BLaER1 treated with 17β-estradiol and CSF1 and Interleukin-3, amounts not matched to agents 10 nM and 100 nM (cell line): ENCODE measurements around the gene LAG3.
A peak's percentile ranks its signal among the peaks of the same experiment; 100 is the strongest.

Experiments used
- H3K27ac ChIP-seq, 11 experiments: shearing (Covaris generic); formaldehyde crosslinking; 2 replicates each; pipeline ENCODE4 v1.8.1; 2022
- H3K27me3 ChIP-seq, 11 experiments: shearing (Covaris generic); formaldehyde crosslinking; 2 replicates each; pipeline ENCODE4 v1.8.1; 2022
- H3K36me3 ChIP-seq, 11 experiments: shearing (Covaris generic); formaldehyde crosslinking; 2 replicates each; pipeline ENCODE4 v1.8.1; 2022
- H3K4me1 ChIP-seq, 10 experiments: shearing (Covaris generic); formaldehyde crosslinking; 2 replicates each; pipeline ENCODE4 v1.8.1; 2022
- H3K4me2 ChIP-seq, 11 experiments: shearing (Covaris generic); formaldehyde crosslinking; 2 replicates each; pipeline ENCODE4 v1.8.1; 2022
- H3K4me3 ChIP-seq, 10 experiments: shearing (Covaris generic); formaldehyde crosslinking; 2 replicates each; pipeline ENCODE4 v1.8.1; 2022
- H3K9ac ChIP-seq, 11 experiments: shearing (Covaris generic); formaldehyde crosslinking; 2 replicates each; pipeline ENCODE4 v1.8.1; 2022
- H3K9me3 ChIP-seq, 11 experiments: shearing (Covaris generic); formaldehyde crosslinking; replicated peaks in 1 of 11; 2 replicates each; pipeline ENCODE4 v1.8.1; 2022
- H4K20me1 ChIP-seq, 11 experiments: shearing (Covaris generic); formaldehyde crosslinking; 2 replicates each; pipeline ENCODE4 v1.8.1; 2022
- Cebpa-rat ChIP-seq, 11 experiments: shearing (Covaris generic); IDR thresholded peaks; 2 replicates each; pipeline ENCODE4 v1.8.1; 2022

Gene LAG3

DNA sequence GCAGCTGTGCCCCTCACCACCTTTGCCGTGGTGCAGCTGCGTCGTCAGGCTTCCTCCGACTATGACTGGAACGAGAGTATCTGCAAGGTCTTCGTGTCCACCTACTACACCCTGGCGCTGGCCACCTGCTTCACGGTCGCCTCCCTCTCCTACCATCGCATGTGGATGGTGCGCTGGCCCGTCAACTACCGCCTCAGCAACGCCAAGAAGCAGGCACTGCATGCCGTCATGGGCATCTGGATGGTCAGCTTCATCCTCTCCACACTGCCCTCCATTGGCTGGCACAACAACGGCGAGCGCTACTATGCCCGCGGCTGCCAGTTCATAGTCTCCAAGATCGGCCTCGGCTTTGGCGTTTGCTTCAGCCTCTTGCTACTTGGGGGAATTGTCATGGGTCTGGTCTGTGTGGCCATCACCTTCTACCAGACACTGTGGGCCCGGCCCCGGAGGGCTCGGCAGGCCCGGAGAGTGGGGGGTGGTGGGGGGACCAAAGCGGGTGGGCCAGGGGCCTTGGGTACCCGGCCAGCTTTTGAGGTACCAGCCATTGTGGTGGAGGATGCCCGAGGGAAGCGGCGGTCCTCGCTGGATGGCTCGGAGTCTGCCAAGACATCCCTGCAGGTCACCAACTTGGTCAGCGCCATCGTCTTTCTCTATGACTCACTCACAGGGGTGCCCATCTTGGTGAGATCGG, 51.9 kb downstream of the LAG3 start:
- no peak for TF ChIP-seq Cebpa-rat (IDR thresholded peaks at IDR 0.05)
- Histone ChIP-seq H3K4me2 (no peak overlapping the region), H3K4me3 (no peak overlapping the region), H3K36me3 (no peaks in the 10 kb centered on the region; a peak in 1 of 22 replicates), H3K4me1 (peaks cover 27 to 59% (median 42%) of the 10 kb centered on the region in 10 experiments), H3K27me3 (peaks cover 87 to 100% (median 100%) of the 10 kb centered on the region in 11 experiments), H3K9ac (no peak overlapping the region), H3K27ac (no peak overlapping the region), H4K20me1 (peaks cover 0 to 66% (median 30%) of the 10 kb centered on the region in 11 experiments; a peak in 15 of 22 replicates), H3K9me3 (no peaks in the 10 kb centered on the region)

- Histone ChIP-seq H3K4me2 (peak overlapping the region in 2 of 11 experiments; percentile 5 to 21; a peak in 4 of 22 replicates), H4K20me1 (peaks cover 0 to 61% (median 37%) of the 10 kb centered on the region in 11 experiments; a peak in 15 of 22 replicates), H3K27me3 (peaks cover 87 to 100% (median 100%) of the 10 kb centered on the region in 11 experiments), H3K27ac (no peak overlapping the region), H3K36me3 (no peaks in the 10 kb centered on the region), H3K4me3 (no peak overlapping the region), H3K9me3 (no peaks in the 10 kb centered on the region), H3K9ac (no peak overlapping the region), H3K4me1 (peaks cover 33 to 56% (median 44%) of the 10 kb centered on the region in 10 experiments)
- no peak for TF ChIP-seq Cebpa-rat (IDR thresholded peaks at IDR 0.05)
Observed at GRCh38 chr12:6824901-6825381, 52.6 kb downstream of the LAG3 start.

DNA sequence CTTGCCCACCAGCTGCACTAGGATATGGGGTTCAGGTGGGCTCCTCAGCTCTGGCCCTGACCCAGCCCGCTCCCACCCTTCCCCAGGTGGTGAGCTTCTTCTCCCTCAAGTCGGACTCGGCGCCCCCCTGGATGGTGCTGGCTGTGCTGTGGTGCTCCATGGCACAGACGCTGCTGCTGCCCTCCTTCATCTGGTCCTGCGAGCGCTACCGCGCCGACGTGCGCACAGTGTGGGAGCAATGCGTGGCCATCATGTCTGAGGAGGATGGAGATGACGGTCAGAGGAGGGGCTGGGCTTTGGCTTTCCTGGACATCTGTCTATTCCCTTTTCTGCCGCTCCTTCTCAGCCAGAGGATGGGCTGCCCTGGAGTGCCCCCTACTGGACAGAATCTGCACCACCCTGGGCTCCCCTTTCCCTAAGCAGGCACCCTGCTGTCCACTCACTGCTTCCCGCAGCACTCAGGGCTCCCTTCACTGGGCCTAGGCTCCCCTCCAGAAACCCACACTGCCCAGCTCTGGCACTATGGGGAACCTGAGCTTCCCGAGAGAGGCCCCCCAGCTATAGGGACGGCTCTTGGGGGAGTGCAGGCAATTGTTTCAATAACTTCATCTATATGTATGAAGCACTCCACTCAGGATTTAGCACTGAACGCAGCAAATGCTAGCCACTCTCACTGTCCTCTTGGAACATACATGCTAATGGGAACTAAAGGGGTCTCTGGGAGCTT, 53.2 kb downstream of the LAG3 start:
- Histone ChIP-seq H3K27me3 (peaks cover 87 to 100% (median 100%) of the 10 kb centered on the region in 11 experiments), H3K36me3 (no peaks in the 10 kb centered on the region), H3K27ac (no peak overlapping the region), H3K9me3 (no peaks in the 10 kb centered on the region), H3K4me2 (peak overlapping the region in 6 of 11 experiments; percentile 5 to 53 (median 24); a peak in 9 of 22 replicates), H3K9ac (no peak overlapping the region), H3K4me3 (no peak overlapping the region), H3K4me1 (peaks cover 33 to 49% (median 43%) of the 10 kb centered on the region in 10 experiments), H4K20me1 (peaks cover 0 to 61% (median 43%) of the 10 kb centered on the region in 11 experiments; a peak in 16 of 22 replicates)
- TF ChIP-seq Cebpa-rat (IDR thresholded peaks at IDR 0.05), result no peak

- Histone ChIP-seq H3K36me3 (no peaks in the 10 kb centered on the region), H3K4me2 (peak overlapping the region in 5 of 11 experiments; percentile 49 to 72 (median 60); a peak in 5 of 22 replicates), H3K27me3 (peaks cover 94 to 100% (median 100%) of the 10 kb centered on the region in 11 experiments), H3K4me3 (peak overlapping the region in 1 of 10 experiments; percentile 11; a peak in 1 of 20 replicates), H3K9me3 (no peaks in the 10 kb centered on the region), H4K20me1 (peaks cover 0 to 66% (median 43%) of the 10 kb centered on the region in 11 experiments; a peak in 16 of 22 replicates), H3K4me1 (peaks cover 26 to 43% (median 37%) of the 10 kb centered on the region in 10 experiments), H3K9ac (no peak overlapping the region), H3K27ac (no peak overlapping the region)
- TF ChIP-seq Cebpa-rat (IDR thresholded peaks at IDR 0.05), result no peak
Observed at GRCh38 chr12:6826125-6826733, 53.9 kb downstream of the LAG3 start.

- H4K20me1 ChIP-seq, result peaks cover 0 to 67% (median 50%) of the 10 kb centered on the region in 11 experiments; a peak in 16 of 22 replicates
- peaks cover 98 to 100% (median 100%) of the 10 kb centered on the region in 11 experiments for H3K27me3 ChIP-seq
- H3K36me3 ChIP-seq, result no peaks in the 10 kb centered on the region
- no peak for TF ChIP-seq Cebpa-rat (IDR thresholded peaks at IDR 0.05)
- H3K27ac ChIP-seq, result no peak overlapping the region
- H3K4me3 ChIP-seq, result peak overlapping the region in 2 of 10 experiments; percentile 11 to 19; a peak in 2 of 20 replicates
- H3K9ac ChIP-seq, result no peak overlapping the region
- H3K4me2 ChIP-seq, result peak overlapping the region; percentile 11 to 72 (median 52); a peak in 20 of 22 replicates
- no peaks in the 10 kb centered on the region for H3K9me3 ChIP-seq
- H3K4me1 ChIP-seq, result peaks cover 24 to 40% (median 34%) of the 10 kb centered on the region in 10 experiments
Observed at GRCh38 chr12:6826734-6827436, 54.6 kb downstream of the LAG3 start.

DNA sequence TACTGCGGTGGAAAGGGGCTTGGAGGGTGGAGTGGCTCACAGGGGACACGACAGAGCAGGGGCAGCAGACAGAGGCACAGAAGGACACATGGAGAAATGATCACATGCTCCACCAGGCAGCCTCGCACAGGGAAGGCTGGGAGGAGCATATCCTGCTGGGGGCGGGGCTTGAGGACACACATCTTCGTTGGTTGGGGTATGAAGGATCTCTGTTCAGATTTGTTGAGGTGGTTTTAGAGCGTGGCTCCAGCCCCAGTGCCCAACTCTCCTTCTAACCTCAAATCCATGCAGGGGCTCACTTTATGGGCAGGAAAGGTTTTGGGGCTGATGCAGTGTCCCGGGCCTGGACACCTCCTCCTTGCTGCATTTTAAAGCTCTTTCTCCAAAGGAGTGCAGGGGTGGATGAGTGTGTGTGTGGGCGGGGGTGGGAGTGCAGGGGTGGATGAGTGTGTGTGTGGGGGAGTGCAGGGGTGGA, 55.2 kb downstream of the LAG3 start:
- peak overlapping the region; percentile 11 to 72 (median 52); a peak in 20 of 22 replicates for H3K4me2 ChIP-seq
- no peaks in the 10 kb centered on the region for H3K9me3 ChIP-seq
- TF ChIP-seq Cebpa-rat (IDR thresholded peaks at IDR 0.05), result no peak
- H3K4me1 ChIP-seq, result peaks cover 18 to 37% (median 28%) of the 10 kb centered on the region in 10 experiments
- H3K4me3 ChIP-seq, result 0 out of 20 replicates have a peak overlapping the region, but pooled peaks of 1 of the 10 experiments have one; percentile 11
- H3K36me3 ChIP-seq, result no peaks in the 10 kb centered on the region
- H3K27ac ChIP-seq, result no peak overlapping the region
- peaks cover 98 to 100% (median 100%) of the 10 kb centered on the region in 11 experiments for H3K27me3 ChIP-seq
- H4K20me1 ChIP-seq, result peaks cover 0 to 66% (median 48%) of the 10 kb centered on the region in 11 experiments; a peak in 16 of 22 replicates
- no peak overlapping the region for H3K9ac ChIP-seq
